Medulla oblongata (tissue), 1 donor: ENCODE measurements around the gene ENTHD1.
"Not testable (repeated sequence)": the region's sequence is repeated elsewhere in the genome, so short reads cannot be mapped to it uniquely, and the experiment has no call there.

Source experiments
- DNase-seq: peaks from one replicate; pipeline ENCODE4 v3.0.0-alpha.2; 2015; ENCODE audit errors: extremely low spot score

Gene ENTHD1

DNA sequence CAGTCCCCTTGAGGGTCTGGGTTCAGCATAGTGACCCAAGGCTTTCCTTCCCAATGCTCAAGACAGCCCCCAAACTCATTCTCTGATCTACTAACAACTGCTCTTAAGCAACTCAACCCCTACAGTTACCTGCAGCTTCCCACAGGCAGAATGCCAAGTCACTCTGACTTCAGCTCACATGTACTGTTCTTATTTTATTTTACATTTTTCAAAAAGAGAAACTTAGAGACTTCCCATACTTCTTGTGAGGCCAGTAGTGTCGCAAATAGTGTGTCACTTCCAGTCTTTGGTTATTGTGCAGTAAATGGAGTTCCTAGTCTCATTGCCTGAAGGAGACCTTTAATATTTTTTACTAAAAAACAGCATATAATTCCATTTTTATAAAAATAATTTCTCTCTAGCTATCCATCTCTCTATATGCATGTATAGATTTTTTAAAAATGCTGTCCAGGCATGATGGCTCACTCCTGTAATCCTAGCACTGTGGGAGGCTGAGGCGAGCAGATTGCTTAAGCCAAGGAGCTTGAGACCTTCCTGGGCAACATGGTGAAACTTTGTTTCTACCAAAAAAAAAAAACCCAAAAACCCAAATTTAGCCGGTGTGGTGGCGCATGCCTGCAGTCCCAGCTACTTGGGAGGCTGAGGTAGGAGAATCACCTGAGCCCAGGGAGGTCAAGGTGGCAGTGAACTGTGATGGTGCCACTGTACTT is 41.8 kb downstream of the ENTHD1 start:
- DNase-seq = no peak

DNA sequence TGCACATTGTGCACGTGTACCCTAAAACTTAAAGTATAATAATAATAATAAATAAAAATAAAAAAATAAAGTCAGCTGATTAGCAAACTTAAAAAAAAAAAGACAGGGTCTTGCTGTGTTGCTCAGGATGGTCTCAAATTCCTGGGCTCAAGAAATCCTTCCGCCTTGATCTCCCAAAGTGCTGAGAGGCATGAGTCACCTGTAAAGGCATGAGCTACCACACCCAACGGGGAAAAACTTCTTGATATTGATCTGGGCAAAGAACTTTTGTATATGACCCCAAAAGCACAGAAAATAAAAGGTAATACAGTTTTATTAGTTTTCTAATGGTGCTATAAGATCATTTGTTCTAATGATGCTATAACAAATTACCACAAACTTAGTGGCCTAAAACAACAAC is 46.1 kb downstream of the ENTHD1 start:
- DNase-seq = no peak

DNA sequence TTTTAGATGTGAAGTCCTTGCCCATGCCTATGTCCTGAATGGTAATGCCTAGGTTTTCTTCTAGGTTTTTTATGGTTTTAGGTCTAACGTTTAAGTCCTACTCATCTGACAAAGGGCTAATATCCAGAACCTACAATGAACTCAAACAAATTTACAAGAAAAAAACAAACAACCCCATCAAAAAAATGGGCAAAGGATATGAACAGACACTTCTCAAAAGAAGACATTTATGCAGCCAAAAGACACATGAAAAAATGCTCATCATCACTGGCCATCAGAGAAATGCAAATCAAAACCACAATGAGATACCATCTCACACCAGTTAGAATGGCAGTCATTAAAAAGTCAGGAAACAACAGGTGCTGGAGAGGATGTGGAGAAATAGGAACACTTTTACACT is 47.0 kb downstream of the ENTHD1 start:
- DNase-seq = not testable (repeated sequence)

DNA sequence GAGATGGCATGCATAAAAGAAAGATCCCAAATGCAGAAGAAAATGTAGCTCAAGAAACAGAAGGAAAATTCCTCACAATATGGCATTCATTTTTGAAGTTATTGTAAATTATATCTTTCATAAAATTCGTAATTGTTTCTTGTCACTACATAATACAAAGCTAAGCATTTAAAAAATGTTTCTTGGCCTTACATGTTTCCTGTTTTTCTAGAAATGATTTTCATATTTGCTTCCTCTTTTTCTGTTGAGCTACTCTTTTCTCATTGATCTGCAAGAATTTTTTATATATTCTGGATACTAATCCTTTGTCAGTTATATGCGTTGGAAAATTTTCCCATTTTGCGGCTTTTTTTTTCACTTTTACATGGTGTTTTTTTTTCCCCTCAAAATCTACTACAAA is 48.0 kb downstream of the ENTHD1 start:
- DNase-seq = no peak

DNA sequence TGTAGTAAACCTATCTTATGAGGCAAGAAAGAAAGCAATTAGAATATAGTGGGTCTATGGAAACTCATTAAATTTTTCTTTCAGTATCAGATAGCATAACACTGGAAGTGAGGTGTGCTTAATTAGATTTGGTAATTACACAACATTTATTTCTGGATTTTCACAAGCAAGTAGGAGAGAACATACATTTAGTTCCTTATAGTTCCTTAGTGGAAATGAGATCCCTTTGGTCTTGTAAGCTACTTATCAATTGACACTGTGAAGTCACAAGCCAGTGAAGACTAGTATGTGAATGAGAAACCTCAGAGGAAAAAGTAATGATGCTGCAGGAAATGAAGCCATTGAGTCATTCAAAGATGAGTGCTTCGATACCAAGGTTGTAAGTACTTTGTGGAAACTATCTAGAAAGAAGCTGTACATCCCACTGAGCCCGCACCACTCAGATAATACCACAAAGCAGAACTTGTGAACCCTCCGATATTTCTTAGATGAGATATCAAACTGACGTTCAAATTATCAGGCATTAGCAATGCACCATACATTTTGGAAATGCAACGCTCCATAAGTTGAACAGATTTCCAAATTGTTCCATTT is 53.5 kb downstream of the ENTHD1 start:
- no peak for DNase-seq

DNA sequence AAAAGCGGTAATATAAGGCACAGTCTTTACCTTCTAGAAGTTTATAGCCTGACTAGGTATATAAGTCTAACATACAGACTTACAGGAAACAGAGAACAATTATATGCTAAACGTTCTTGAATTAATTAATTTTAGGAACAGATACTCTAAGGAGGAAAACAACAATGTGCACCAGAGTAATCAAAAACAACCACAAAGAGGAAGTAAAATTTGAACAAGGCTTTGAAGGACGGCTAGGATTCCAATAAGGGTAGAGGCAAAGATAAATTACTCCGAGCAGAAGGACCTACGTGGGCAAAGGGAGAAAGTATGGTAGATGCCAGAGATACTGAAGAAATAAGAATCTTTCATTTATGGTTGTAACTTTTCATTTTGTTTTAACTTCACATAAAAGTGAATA is 54.4 kb downstream of the ENTHD1 start:
- DNase-seq = no peak

DNA sequence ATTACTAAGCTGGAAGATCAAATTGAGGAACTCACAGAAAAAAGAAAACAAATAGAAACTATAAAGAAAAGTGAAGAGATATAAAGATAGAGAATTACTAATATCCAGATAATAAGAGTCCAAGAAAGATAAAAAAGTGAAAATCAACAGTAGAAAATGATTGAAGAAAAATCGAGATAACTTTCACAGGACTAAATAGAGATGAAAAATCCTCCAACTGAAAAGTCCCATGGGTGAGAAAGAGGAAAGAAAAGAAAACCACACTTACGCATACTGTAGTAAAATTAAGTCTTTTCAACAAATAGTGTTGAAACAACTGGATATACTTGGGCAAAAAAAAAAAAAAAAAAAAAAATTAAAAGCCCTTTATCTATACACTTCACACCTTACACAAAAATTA is 60.0 kb downstream of the ENTHD1 start:
- no peak for DNase-seq

DNA sequence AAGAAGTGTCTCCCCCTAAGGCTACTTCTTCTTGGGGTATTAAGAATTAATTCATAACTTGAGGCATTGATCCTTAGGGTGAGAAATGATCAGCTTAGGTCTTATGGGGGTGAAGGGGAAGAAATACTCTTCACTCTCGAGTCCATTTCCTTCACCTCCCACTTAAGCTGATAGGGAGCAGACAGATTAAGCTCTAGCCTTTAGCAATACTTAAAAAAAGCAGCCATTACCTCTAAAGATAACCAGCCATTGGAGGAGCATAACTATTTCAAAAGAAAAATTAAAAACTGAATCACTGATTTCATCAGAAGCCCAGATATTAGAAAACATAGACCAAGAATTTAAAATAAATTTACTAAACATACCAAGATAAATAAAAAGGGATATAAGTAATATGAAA is 60.5 kb downstream of the ENTHD1 start:
- DNase-seq = no peak

DNA sequence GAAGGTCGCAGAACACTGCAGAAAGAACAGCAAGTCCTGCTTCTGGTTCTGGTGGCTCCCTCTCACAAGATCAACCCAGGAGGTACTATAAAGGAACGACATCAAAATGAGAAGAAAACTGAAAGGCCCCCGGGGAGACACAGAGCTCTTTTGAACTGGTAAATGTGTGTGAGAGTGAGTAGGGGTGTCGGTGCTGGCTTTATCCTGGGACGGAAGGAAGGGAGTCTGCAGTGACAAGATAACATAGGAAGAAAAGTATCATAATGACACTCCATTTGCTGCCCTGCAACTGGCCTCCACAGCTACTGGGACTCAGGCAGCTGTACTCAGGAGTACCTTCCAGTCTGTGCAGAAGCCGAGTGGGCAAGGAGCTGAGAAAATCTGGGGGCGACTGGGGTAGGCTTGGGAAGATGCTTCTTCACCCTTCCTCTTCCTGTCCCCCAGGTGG is 60.9 kb downstream of the ENTHD1 start:
- DNase-seq = no peak

DNA sequence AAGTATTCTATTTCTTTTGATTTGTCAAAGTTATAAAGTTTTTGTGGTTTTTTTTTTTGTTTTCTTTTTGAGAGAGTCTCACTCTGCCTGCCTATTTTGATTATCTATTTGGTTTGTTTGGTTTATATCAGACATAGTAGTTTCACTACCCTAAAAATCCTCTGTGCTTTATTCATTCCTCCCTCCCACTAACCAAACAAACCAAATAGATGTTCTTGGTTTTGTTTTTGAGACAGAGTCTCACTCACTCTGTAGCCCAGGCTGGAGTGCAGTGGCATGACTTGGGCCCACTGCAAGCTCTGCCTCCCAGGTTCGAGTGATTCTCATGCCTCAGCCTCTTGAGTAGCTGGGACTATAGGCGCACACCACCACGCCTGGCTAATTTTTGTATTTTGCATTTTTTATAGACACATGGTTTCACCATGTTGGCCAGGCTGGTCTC is 67.9 kb downstream of the ENTHD1 start:
- DNase-seq = no peak

DNA sequence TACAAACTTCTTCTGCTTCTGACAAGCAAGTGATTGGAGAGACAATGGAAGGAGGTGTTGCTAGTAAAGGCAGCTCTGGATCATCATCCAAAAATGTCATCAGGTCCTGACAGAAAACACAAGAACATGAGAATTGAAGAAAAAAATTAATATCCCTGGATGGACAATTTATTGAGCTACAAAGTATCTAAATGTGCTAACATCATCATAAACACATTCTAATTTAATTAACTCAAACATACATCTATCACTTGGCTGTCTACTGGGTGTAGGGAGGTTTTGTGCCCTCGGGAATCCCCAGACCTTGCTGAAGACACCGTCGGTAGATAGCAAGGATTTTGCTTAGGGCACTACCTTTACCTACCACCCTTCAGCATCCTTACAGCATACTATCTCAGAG is 72.6 kb downstream of the ENTHD1 start:
- DNase-seq = no peak

DNA sequence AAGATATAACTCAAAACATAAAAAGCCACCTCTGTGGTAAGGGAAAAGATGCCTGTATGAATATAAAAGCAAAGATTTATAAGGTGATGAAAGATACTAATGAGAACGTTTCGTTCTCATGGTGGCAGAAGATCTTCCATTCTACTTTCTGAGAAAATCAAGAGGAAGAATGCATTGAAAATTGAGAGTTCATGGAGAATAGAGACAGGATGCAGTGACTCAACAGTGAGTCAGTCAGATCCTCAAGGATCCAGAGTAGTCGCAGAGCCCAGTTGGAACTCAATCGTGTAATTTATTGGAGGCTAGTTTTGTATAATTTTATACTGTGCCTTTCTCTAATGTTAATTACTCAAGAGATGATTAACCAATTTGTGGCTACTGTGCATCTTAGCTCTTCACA is 73.3 kb downstream of the ENTHD1 start:
- DNase-seq = no peak

DNA sequence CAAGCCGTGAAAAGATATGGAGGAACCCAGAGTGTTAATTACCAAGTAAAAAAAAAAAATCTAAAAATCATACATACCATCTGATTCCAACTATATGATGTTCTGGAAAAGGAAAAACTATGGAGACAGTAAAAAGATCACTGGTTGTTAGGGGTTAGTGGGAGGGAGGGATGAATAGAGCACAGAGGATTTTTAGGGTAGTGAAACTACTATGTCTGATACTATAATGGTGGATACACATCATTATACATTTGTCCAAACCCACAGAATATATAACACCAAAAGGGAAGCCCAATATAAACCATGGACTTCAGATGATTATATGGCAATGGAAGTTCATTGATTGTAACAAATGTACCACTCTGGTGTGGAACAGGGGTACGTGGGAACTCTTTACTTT is 74.1 kb downstream of the ENTHD1 start:
- no peak for DNase-seq

DNA sequence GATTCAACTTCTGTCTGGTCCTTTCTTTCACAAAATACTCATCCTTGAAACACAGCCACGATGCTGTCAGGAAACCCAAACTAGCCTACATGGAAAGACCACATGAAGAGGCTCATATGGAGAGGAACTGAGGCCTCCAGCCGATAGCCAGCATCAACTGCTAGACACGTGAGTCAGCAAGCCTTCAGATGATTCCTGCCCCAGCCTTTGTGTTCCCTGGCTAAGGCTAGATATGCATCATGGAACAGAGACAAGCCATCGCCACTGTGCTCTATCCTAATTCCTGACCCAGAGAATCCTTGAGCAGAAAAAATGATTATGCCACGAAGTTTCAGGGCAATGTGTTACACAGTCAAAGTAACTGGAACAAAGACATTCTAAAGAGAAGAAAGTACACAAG is 75.5 kb downstream of the ENTHD1 start:
- DNase-seq = no peak

DNA sequence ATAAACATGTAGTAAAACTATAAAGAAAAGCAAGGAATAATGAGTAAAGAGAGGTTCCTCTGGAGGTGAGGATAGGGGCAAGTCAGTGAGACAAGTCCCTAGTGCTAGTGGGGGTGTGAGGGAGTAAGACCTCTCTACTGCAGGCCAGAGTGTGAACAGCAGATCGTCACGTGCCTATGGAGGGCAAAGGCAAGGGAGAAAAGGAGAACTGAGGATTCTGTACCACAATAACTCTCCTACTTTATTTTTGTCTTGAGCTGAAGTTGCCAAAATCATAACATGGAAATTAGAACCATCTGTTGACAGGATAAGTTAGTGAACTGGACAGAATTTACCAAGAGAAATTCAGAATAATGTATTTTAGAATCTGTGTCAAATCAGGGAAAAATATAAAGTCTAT is 77.6 kb downstream of the ENTHD1 start:
- peak; percentile 4 for DNase-seq

DNA sequence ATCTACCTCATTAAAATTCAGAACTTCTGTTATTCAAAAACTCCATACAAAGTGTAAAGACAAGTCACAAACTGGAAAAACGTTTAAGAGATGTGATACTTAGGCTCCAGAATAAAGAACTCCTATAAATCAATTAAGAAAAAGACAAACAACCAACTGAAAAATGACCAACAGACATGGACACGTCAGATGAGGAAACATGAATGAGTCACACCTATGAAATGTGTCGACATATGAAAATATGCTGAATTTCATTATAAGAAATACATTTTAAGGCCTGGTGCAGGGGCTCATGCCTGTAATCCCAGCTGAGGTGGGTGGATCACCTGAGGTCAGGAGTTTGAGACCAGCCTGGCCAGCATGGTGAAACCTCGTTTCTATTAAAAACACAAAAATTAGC is 78.7 kb downstream of the ENTHD1 start:
- no peak for DNase-seq

DNA sequence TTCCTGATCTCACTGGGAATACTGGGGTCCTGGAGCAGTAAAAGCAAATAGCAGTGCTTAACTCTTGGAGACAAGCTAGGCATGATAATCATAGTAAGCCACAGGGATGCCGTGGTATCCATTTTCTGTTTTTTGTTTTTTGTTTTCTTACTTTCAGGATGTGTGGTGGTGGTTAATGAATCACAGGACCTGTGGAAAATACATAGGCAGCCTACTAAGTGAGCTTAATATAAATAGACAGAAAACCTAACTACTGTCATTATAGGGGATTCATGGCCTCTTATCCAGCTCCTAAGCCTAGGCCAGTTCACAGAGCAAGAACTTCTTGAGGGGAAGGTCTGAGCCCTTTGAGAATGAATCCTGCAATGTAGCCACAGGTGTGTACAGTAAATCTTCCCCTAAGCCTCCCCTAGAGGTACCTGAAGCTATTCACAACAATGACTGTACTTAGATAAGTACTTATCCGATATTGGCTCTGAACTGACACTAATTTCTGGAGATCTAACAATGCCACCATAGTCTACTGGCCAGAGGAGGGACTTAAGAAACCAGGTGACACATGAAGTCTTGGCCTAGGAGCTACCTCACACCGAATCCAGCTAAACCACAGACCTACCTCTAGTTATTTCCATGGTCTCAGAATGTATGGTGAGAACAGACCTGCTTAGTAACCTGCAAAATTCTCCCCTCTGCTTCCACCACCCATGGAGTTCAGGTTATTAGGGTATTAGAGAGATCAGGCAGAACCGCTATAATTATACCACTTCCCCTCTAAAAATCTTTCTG is 83.6 kb downstream of the ENTHD1 start:
- no peak for DNase-seq

DNA sequence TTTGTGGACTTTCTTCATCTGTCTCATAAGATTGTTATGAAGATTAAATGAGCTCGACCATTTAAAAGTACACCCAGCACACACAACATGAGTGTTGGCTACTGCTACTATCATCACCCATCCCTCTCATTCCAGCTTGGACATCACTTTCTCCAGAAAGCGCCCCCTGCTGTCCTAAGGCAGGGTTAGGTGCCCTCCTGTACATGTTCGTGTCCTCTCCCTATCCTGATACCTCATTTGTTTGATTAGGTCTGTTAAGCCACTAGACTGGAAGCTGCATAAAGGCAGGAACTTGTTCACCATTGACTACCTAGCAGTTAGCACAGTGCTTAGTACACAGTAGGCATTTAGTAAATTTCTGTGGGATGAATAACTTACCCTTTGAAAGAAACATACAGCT is 85.5 kb downstream of the ENTHD1 start:
- DNase-seq = no peak

DNA sequence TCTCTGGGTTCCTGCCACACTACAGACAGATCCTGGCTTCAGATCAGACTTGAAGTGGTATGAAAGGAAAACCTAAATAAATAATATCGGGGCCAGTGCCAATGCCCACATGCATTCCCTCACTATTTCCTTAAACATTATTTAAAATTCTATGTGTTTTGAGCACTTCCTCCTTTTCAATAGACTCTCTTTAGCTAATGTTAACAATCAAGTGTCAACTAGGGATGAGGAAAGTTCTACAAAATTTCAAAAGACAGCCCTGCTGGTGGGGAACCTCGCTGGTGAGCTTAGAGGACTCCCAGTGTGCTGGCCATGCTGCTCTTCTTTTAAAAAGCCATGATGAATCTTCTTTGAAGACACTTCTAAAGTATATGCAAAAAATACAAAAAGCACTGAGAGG is 87.5 kb downstream of the ENTHD1 start:
- no peak for DNase-seq

DNA sequence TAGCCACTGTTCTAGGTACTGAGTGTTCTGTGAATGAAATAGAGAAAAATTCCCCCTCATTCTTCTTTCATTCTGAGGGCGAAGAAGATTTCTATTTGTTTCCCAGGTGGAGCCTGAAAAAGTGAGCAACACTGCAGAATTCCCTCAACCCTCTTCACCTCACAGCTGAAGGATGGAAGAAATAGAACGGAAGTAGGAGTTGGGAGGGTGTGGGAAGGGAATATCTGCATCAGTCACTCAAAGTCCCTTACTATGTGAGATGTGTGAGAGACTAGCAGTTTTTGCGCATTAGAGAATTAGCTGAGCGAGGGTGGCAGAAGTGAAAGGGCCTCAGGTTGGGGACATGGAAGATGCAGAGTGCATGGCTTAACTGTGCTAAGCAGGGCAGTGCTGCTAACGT is 88.4 kb downstream of the ENTHD1 start:
- DNase-seq = no peak

DNA sequence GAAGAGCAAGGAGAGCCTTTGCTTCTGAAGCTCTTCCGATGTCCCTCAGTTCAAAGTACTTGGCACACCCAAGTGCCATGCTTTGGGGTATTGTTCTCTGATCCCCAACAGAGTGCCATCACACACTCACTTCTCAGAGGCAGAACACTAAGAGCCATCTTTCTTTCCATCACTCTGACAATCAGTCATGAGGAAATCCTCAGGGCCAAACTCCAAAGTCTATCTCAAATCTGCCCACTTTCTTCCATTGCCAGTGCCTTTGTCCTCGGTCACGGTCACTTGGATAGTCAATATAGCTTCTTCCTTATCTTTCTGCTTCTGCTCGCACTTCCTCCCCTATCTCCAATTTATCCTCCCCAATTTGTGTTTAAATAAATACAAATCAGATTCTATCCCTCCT is 90.9 kb downstream of the ENTHD1 start:
- DNase-seq = no peak

DNA sequence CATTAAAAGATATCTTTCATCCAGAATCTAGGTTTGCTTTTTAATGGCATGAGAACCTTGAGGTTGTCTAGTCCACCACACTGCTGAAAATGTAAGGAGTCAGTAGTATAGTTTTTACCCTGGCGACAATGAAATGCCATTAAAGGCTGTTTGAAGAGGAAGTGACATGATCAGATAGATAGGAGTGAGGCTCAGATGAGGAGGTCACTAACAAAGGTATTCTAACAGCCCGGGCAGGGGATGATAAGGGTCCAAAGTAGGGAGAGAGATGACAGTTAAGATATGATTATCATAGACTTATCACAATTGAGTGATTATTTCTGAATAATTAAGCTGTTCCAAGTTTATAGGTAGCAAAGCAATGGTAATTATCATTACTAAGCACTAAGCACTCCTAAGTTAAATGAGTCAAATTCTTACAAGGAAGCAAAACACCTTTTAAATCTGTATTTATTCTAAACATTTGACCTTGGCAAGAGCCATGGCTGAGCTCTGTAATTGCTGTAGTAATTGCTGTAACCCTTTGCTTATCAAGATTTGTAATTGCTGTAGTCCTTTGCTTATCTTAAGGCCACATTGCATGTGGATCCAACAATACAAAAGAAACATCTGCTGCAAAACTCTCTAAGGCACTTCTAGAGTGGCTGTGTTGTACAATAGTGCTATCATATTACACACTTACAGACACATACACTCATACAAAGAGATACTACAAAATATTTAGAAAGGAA is 92.6 kb downstream of the ENTHD1 start:
- DNase-seq = no peak
